K562 (cell line): ENCODE measurements around the gene TARBP2. TPM values are rescaled to one million over a fixed set of nuclear protein-coding genes. Genes with fewer than 3 reads are reported as not detected.

Experiments used
- POLR3G ChIP-seq: IDR thresholded peaks from 2 replicates; pipeline ENCODE4 v1.6.1; 2011; ENCODE audit not compliant: insufficient read length, insufficient replicate concordance; ENCODE audit errors: extremely low read depth
- TBL1XR1 ChIP-seq, 2 experiments: IDR thresholded peaks; 2 replicates each; pipeline ENCODE4 v1.6.1; 2012; ENCODE audit warnings: improper control_type of control experiment in 2 of 2, low read length in 2 of 2, mild to moderate bottlenecking in 1 of 2
- TCFL5 ChIP-seq: fragments of 250-450 bp; sonication (Bioruptor Pico); conservative IDR thresholded peaks from 2 replicates; pipeline ENCODE4 v1.6.1; 2021; ENCODE audit warnings: mild to moderate bottlenecking, moderate library complexity, matching md5 sums
- ZNF124 ChIP-seq: sonication (generic); formaldehyde crosslinking; IDR thresholded peaks from 2 replicates; pipeline ENCODE4 v1.8.1; 2022; ENCODE audit warnings: missing genetic modification reagents
- ZNF518B ChIP-seq: fragments of 250-450 bp; sonication (Bioruptor Pico); IDR thresholded peaks from 2 replicates; pipeline ENCODE4 v1.5.0; 2021; ENCODE audit warnings: mild to moderate bottlenecking, moderate library complexity
- polyA plus RNA-seq, 8 experiments: library from polyadenylated mRNA; depleted of rRNA in 4 of 8; stranded (reverse) in 5 of 8; unstranded in 3 of 8; fragments of >200 nt; fragmentation: Nextera tagmentation in 2 of 8; fragmentation: Illumina TruSeq in 1 of 8; extraction: Ambion mirVana in 2 of 8; extraction: Trizol in 1 of 8; gene quantifications; 2 replicates each; pipeline versions ENCODE4 v1.2.1 to v1.2.3, GENCODE V29; 2011 to 2014; ENCODE audit warnings: inconsistent platforms in 1 of 8, missing spikeins in 1 of 8
- total RNA-seq, 7 experiments: library from RNA; depleted of rRNA in 6 of 7; stranded (reverse); fragments of >200 nt in 6 of 7; fragmentation: Illumina TruSeq in 2 of 7; extraction: Trizol in 2 of 7; gene quantifications; 2 replicates each; pipeline versions ENCODE4 v1.2.1 to v1.2.3, GENCODE V29; 2011 to 2021; ENCODE audit warnings: low replicate concordance in 1 of 7
- TF ChIP-seq, protein P1 (sequence below): fragments of 250-450 bp; sonication (Bioruptor Pico); IDR thresholded peaks from 2 replicates; pipeline ENCODE4 v1.6.1; 2021; ENCODE audit warnings: mild to moderate bottlenecking

Gene TARBP2
- total and polyA plus RNA-seq, 9 of the 15 experiments (the other 6 are each of a cell fraction or from before 2014, with no cell fraction given), result 5.6 to 69.0 (median 44.6) TPM

GRCh38 chr12:53505086-53505485, 4.0 kb downstream of the TARBP2 start (continued):
- no peak for TF ChIP-seq ZNF518B (CRISPR knock-in tag)
- no peak for TF ChIP-seq TBL1XR1 (IDR thresholded peaks at IDR 0.05; ENCODE audit: low read length in 2 of 2)
- no peak for TF ChIP-seq POLR3G
- TF ChIP-seq, protein P1, sequence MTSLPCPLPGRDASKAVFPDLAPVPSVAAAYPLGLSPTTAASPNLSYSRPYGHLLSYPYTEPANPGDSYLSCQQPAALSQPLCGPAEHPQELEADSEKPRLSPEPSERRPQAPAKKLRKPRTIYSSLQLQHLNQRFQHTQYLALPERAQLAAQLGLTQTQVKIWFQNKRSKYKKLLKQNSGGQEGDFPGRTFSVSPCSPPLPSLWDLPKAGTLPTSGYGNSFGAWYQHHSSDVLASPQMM (CRISPR knock-in tag), result no peak
- no peak for TF ChIP-seq ZNF124 (CRISPR knock-in tag)
- TF ChIP-seq TCFL5 (CRISPR knock-in tag), result no peak
